NK-92 (cell line): ENCODE data around the gene TRIP12.
"Not testable (repeated sequence)": the region's sequence is repeated elsewhere in the genome, so short reads cannot be mapped to it uniquely, and the experiment has no call there.

Experiments
- DNase-seq: peaks from one replicate; lab custom pipeline; 2025; ENCODE audit not compliant: unreplicated experiment; lab: John Stamatoyannopoulos, UW

Gene TRIP12

GRCh38 chr2:229921892-229922448 lies at the start of gene TRIP12:
TRIP12 (minus strand) TSS chr2:229922009; CDS start chr2:229880079, 41,930 bp downstream.
- peak; percentile 66 for DNase-seq

- DNase-seq: no peak
Measured at GRCh38 chr2:229971298-229971790, 49.5 kb upstream of the TRIP12 start.

GRCh38 chr2:229970406-229970805 lies 48.6 kb upstream of the TRIP12 start:
- DNase-seq: no peak

- no peak for DNase-seq
Measured at GRCh38 chr2:229969921-229970320, 48.1 kb upstream of the TRIP12 start.

GRCh38 chr2:229963596-229963995 lies 41.8 kb upstream of the TRIP12 start:
- not testable (repeated sequence) for DNase-seq

- no peak for DNase-seq
Measured at GRCh38 chr2:229956491-229956890, 34.7 kb upstream of the TRIP12 start.

- no peak for DNase-seq
Measured at GRCh38 chr2:229955663-229956062, 33.9 kb upstream of the TRIP12 start.

GRCh38 chr2:229952256-229952835 lies 30.5 kb upstream of the TRIP12 start:
- DNase-seq: no peak

- DNase-seq: no peak
Measured at GRCh38 chr2:229947544-229947943, 25.7 kb upstream of the TRIP12 start.

- DNase-seq: no peak
Measured at GRCh38 chr2:229945975-229946374, 24.2 kb upstream of the TRIP12 start.

GRCh38 chr2:229943770-229944449 lies 22.1 kb upstream of the TRIP12 start:
- no peak for DNase-seq

GRCh38 chr2:229943171-229943570 lies 21.4 kb upstream of the TRIP12 start:
- DNase-seq: no peak

GRCh38 chr2:229942671-229943070 lies 20.9 kb upstream of the TRIP12 start:
- DNase-seq: no peak

GRCh38 chr2:229937537-229937936 lies 15.7 kb upstream of the TRIP12 start:
- no peak for DNase-seq

- no peak for DNase-seq
Measured at GRCh38 chr2:229931241-229931640, 9.4 kb upstream of the TRIP12 start.

GRCh38 chr2:229930656-229931055 lies 8.8 kb upstream of the TRIP12 start:
- no peak for DNase-seq

- DNase-seq: no peak
Measured at GRCh38 chr2:229927817-229928321, 6.1 kb upstream of the TRIP12 start.

- DNase-seq: no peak
Measured at GRCh38 chr2:229925201-229925600, 3.4 kb upstream of the TRIP12 start.

GRCh38 chr2:229924541-229924940 lies 2.7 kb upstream of the TRIP12 start:
- not testable (repeated sequence) for DNase-seq

GRCh38 chr2:229922449-229923386 lies 909 bp upstream of the TRIP12 start, which contains the start of gene FBXO36:
FBXO36 (plus strand) TSS chr2:229922503; CDS start chr2:229922514, 11 bp downstream.
- DNase-seq: peak; percentile 51
